ENCODE measurements around the gene IFRD2. TPM values are rescaled to one million over a fixed set of nuclear protein-coding genes. Genes with fewer than 3 reads are reported as not detected.

IFRD2 gene
- total and polyA plus RNA-seq, 2 of the 13 experiments (the other 11 are each of a cell fraction or from before 2014, with no cell fraction given), result 32.8 to 96.1 TPM

DNA sequence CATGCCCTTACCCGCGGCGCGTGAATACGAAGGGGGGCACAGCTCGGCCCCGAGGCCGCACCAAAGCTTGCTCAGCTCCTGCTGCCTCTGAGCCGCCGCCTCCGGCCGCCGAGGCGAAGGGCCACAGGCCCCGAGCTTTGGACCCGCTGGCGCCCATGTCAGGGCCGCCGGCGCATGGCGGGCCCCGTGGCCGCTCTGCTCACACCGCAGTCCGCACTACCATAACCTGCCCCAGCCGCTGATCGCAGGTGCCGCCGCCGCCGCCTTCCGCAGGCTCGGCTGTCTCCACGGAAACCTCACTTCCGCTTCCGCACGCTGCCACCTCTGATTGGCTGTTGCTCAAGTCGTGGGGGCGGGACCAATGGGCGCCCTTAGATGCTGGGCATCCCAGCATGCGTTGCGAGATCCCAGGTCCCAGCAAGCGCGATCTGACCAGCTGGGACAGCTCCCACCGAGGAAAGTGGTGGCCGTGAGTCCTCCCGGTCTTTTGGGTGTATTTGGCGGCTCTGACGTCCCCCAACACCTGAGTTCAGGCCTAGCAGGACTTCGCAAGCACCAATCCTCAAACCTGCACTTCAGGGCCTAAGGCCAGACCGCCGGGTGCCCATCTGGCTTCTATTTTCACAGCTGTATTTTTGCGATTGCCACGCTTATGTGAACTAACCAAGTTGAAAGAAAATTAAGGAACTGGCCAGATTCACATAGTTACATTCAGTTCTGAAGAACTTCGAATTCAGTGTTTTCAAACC, 35.9 kb upstream of the IFRD2 start, which contains the start of gene TUSC2 (continued):
- peak; percentile 83; the same call in 1 of the 2 replicates for TF ChIP-seq NFKB2 (CRISPR knock-in tag; IDR thresholded peaks at IDR 0.05; ENCODE audit: borderline replicate concordance)
- TF ChIP-seq ZFP41 (CRISPR knock-in tag; IDR thresholded peaks at IDR 0.05; ENCODE audit: borderline replicate concordance), result no peak
- peak; percentile 58; the same call in 1 of the 2 replicates for TF ChIP-seq NR0B2 (CRISPR knock-in tag; IDR thresholded peaks at IDR 0.05)
- peak; percentile 51; the same call in 1 of the 2 replicates for TF ChIP-seq CEBPG (CRISPR knock-in tag; IDR thresholded peaks at IDR 0.05)
- peak; percentile 56; the same call in 1 of the 2 replicates for TF ChIP-seq ZNF772 (CRISPR knock-in tag; IDR thresholded peaks at IDR 0.05)
- peak; percentile 94 for TF ChIP-seq POLR2G (IDR thresholded peaks at IDR 0.05; ENCODE audit: low read depth, low read length)
- TF ChIP-seq TMF1 (CRISPR knock-in tag; IDR thresholded peaks at IDR 0.05; ENCODE audit: low read depth), result peak; percentile 57; the same call in 1 of the 2 replicates
- TF ChIP-seq PAX8 (CRISPR knock-in tag; IDR thresholded peaks at IDR 0.05; ENCODE audit: borderline replicate concordance), result 0 out of 2 replicates have a peak, but pooled peaks have one; percentile 58
- TF ChIP-seq, protein P1, sequence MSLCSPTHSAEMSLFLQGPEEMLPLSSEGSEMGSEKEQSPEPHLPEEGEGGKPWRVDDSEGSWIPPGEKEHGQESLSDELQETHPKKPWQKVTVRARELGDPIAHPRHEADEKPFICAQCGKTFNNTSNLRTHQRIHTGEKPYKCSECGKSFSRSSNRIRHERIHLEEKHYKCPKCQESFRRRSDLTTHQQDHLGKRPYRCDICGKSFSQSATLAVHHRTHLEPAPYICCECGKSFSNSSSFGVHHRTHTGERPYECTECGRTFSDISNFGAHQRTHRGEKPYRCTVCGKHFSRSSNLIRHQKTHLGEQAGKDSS (CRISPR knock-in tag; IDR thresholded peaks at IDR 0.05; ENCODE audit: borderline replicate concordance, low read depth), result 0 out of 2 replicates have a peak, but pooled peaks have one; percentile 57
- no peak for TF ChIP-seq ZNF839 (CRISPR knock-in tag; IDR thresholded peaks at IDR 0.05; ENCODE audit: borderline replicate concordance)
- TF ChIP-seq, protein P2, sequence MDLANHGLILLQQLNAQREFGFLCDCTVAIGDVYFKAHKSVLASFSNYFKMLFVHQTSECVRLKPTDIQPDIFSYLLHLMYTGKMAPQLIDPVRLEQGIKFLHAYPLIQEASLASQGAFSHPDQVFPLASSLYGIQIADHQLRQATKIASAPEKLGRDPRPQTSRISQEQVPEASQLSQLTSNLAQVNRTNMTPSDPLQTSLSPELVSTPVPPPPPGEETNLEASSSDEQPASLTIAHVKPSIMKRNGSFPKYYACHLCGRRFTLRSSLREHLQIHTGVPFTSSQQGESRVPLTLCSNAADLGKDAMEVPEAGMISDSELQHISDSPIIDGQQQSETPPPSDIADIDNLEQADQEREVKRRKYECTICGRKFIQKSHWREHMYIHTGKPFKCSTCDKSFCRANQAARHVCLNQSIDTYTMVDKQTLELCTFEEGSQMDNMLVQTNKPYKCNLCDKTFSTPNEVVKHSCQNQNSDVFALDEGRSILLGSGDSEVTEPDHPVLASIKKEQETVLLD (CRISPR knock-in tag; IDR thresholded peaks at IDR 0.05; ENCODE audit: low read depth), result 0 out of 2 replicates have a peak, but pooled peaks have one; percentile 12
- peak; percentile 78; the same call in 1 of the 2 replicates for TF ChIP-seq ZNF607 (CRISPR knock-in tag; IDR thresholded peaks at IDR 0.05; ENCODE audit: borderline replicate concordance)
- no peak; the same call in 1 of the 2 replicates for TF ChIP-seq HOMEZ (CRISPR knock-in tag; IDR thresholded peaks at IDR 0.05; ENCODE audit: low read depth)
- peak; percentile 10; the same call in 1 of the 2 replicates for TF ChIP-seq ETV6 (CRISPR knock-in tag; conservative IDR thresholded peaks at IDR 0.05)
- TF ChIP-seq ZNF501 (CRISPR knock-in tag; IDR thresholded peaks at IDR 0.05), result peak; percentile 65; the same call in 1 of the 2 replicates
- no peak; the same call in 1 of the 2 replicates for TF ChIP-seq ZNF800 (CRISPR knock-in tag; IDR thresholded peaks at IDR 0.05)
- peak; percentile 31; the same call in 1 of the 2 replicates for TF ChIP-seq FOSL2 (CRISPR knock-in tag; IDR thresholded peaks at IDR 0.05)
- TF ChIP-seq ZC3H13 (CRISPR knock-in tag; IDR thresholded peaks at IDR 0.05), result 0 out of 2 replicates have a peak, but pooled peaks have one; percentile 10
- TF ChIP-seq GZF1 (CRISPR knock-in tag; IDR thresholded peaks at IDR 0.05), result no peak
- peak; percentile 33; the same call in 1 of the 2 replicates for TF ChIP-seq ZMYM4 (CRISPR knock-in tag; IDR thresholded peaks at IDR 0.05)
- no peak for TF ChIP-seq ZNF775 (CRISPR knock-in tag; IDR thresholded peaks at IDR 0.05; ENCODE audit: borderline replicate concordance)

Data from HepG2 (cell line).